Ishikawa (cell line): Measurements from ENCODE around the gene DOCK1.

ENCODE experiments used
- CEBPB ChIP-seq: IDR thresholded peaks from 2 replicates; pipeline ENCODE4 v1.6.1; 2012
- CREB1 ChIP-seq: IDR thresholded peaks from 2 replicates; pipeline ENCODE4 v1.6.1; 2012; ENCODE audit warnings: low read depth
- EGR1 ChIP-seq: IDR thresholded peaks from 2 replicates; pipeline ENCODE4 v1.6.1; 2012
- EP300 ChIP-seq: IDR thresholded peaks from 2 replicates; pipeline ENCODE4 v1.6.1; 2012; ENCODE audit warnings: borderline replicate concordance
- FOXM1 ChIP-seq: IDR thresholded peaks from 2 replicates; pipeline ENCODE4 v1.6.1; 2012; ENCODE audit warnings: low read depth, borderline replicate concordance
- MAX ChIP-seq: IDR thresholded peaks from 2 replicates; pipeline ENCODE4 v1.6.1; 2012
- NFIC ChIP-seq: IDR thresholded peaks from 2 replicates; pipeline ENCODE4 v1.6.1; 2012
- RAD21 ChIP-seq: IDR thresholded peaks from 2 replicates; pipeline ENCODE4 v1.6.1; 2012; ENCODE audit warnings: low read depth
- REST ChIP-seq: IDR thresholded peaks from 2 replicates; pipeline ENCODE4 v1.6.1; 2012; ENCODE audit warnings: low read depth, mild to moderate bottlenecking
- TAF1 ChIP-seq: IDR thresholded peaks from 2 replicates; pipeline ENCODE4 v1.6.1; 2012; ENCODE audit warnings: low read depth, mild to moderate bottlenecking
- TCF12 ChIP-seq: IDR thresholded peaks from 2 replicates; pipeline ENCODE4 v1.6.1; 2012; ENCODE audit warnings: low read depth
- TEAD4 ChIP-seq: IDR thresholded peaks from 2 replicates; pipeline ENCODE4 v1.6.1; 2012
- USF1 ChIP-seq: IDR thresholded peaks from 2 replicates; pipeline ENCODE4 v1.6.1; 2012
- YY1 ChIP-seq: IDR thresholded peaks from 2 replicates; pipeline ENCODE4 v1.6.1; 2012; ENCODE audit warnings: low read depth
- ZBTB7A ChIP-seq: IDR thresholded peaks from 2 replicates; pipeline ENCODE4 v1.6.1; 2012; ENCODE audit warnings: low read depth

Gene DOCK1

GRCh38 chr10:127354255-127354654, 449.0 kb downstream of the DOCK1 start:
- no peak for TF ChIP-seq TAF1

GRCh38 chr10:127354992-127355391, 449.8 kb downstream of the DOCK1 start:
- TF ChIP-seq TEAD4 (no peak), EP300 (no peak), YY1 (no peak), MAX (no peak), USF1 (no peak)

- TF ChIP-seq TEAD4 (no peak), RAD21 (no peak), CREB1 (no peak), MAX (no peak), EGR1 (no peak), TCF12 (no peak), REST (no peak), USF1 (no peak), YY1 (no peak), ZBTB7A (no peak), FOXM1 (no peak), NFIC (no peak), CEBPB (no peak)
Measured at GRCh38 chr10:127356360-127356759, 451.1 kb downstream of the DOCK1 start.

- TF ChIP-seq TAF1, result no peak
Measured at GRCh38 chr10:127357265-127357664, 452.0 kb downstream of the DOCK1 start.

- TF ChIP-seq CREB1 (no peak), ZBTB7A (no peak)
Measured at GRCh38 chr10:127358337-127358736, 453.1 kb downstream of the DOCK1 start.

- TF ChIP-seq REST, result no peak
- TF ChIP-seq CREB1, result no peak
- TF ChIP-seq MAX, result no peak
- no peak for TF ChIP-seq ZBTB7A
- TF ChIP-seq USF1, result no peak
- TF ChIP-seq EP300, result no peak
- TF ChIP-seq NFIC, result no peak
- TF ChIP-seq CEBPB, result no peak
Measured at GRCh38 chr10:127364034-127364433, 458.8 kb downstream of the DOCK1 start.

GRCh38 chr10:127368101-127368500, 462.9 kb downstream of the DOCK1 start:
- TF ChIP-seq EGR1 (no peak), EP300 (no peak), CREB1 (no peak), NFIC (no peak), TCF12 (no peak), ZBTB7A (no peak), YY1 (no peak), USF1 (no peak), REST (no peak), CEBPB (no peak)
